SU-DHL-6 (cell line): ENCODE measurements around the gene ELMO3.

Experiments used
- CTCF ChIP-seq: fragments of 200-600 bp; sonication (generic); IDR thresholded peaks from one replicate; pipeline ENCODE4 v1.5.1; 2017; ENCODE audit warnings: antibody characterized with exemption, mild to moderate bottlenecking, low read length, moderate library complexity; ENCODE audit not compliant: insufficient read depth, poor library complexity, severe bottlenecking
- EZH2phosphoT487 ChIP-seq: fragments of 200-600 bp; sonication (generic), shearing (Covaris generic); conservative IDR thresholded peaks from 2 replicates; pipeline ENCODE4 v1.6.1; 2018; ENCODE audit warnings: mild to moderate bottlenecking, antibody characterized with exemption, low read length, moderate library complexity, mixed read lengths

GRCh38 chr16:67199011-67199807 lies at the start of gene ELMO3:
- TF ChIP-seq CTCF (no peak), EZH2phosphoT487 (no peak)
